PC-3 (cell line): ENCODE data around the gene CPSF4L.

Experiments used
- EZH2phosphoT487 ChIP-seq: fragments of 300-600 bp; sonication (generic); IDR thresholded peaks from 2 replicates; pipeline ENCODE4 v1.6.1; 2018; ENCODE audit warnings: mild to moderate bottlenecking, antibody characterized with exemption, low read length, borderline replicate concordance
- TF ChIP-seq, protein P1 (sequence below): fragments of 300-600 bp; sonication (generic); conservative IDR thresholded peaks from 2 replicates; pipeline ENCODE4 v1.5.1; 2017; ENCODE audit warnings: antibody characterized with exemption, low read depth, mild to moderate bottlenecking, low read length

DNA sequence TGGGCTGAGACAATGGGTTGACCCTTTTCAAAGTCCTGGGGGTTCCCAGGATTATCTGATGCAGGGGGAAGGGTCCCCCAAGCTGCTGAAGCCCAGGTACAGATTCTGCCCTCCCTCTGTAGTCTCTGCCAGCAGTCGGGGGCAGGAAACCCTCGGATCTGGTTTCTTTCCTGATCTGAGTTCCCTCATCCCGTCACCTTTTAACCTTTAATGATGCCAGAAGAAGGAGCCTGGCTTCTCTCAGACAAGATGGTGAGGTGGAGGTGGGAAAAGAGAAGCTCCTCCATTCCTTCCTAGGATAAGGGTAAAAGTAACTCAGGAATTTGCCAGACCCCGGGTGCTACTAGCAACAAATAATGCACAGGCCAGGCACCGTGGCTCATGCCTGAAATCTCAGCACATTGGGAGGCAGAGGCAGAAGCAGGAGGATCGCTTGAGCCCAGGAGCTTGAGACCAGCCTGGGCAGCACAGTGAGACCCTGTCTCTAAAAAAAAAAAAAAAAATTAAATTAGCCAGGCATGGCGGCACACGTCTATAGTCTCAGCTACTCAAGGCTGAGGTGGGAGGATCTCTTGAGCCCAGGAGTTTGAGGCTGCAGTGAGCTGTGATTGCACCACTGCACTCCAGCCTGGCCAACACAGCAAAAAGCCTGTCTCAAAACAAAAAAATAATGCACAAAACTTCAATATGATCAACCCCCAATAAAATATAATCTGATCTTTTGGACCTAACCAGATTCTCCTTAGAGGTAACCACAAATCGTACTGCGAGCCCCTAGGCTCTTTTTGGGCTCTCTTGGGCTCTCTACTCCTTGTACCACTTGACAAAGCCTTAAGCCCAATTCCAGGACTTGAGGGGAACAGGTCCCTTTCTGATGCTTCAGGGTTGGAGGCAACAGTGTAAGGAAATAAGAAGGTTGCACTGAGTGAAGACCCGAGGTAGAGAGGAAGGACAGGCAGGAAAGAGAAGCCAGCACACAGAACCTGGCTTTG is 44.5 kb upstream of the CPSF4L start:
- TF ChIP-seq, protein P1, sequence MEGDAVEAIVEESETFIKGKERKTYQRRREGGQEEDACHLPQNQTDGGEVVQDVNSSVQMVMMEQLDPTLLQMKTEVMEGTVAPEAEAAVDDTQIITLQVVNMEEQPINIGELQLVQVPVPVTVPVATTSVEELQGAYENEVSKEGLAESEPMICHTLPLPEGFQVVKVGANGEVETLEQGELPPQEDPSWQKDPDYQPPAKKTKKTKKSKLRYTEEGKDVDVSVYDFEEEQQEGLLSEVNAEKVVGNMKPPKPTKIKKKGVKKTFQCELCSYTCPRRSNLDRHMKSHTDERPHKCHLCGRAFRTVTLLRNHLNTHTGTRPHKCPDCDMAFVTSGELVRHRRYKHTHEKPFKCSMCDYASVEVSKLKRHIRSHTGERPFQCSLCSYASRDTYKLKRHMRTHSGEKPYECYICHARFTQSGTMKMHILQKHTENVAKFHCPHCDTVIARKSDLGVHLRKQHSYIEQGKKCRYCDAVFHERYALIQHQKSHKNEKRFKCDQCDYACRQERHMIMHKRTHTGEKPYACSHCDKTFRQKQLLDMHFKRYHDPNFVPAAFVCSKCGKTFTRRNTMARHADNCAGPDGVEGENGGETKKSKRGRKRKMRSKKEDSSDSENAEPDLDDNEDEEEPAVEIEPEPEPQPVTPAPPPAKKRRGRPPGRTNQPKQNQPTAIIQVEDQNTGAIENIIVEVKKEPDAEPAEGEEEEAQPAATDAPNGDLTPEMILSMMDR = no peak
- TF ChIP-seq EZH2phosphoT487 = no peak
